ENCODE results near the gene ZNF620. TPM values are rescaled to one million over a fixed set of nuclear protein-coding genes. Genes with fewer than 3 reads are reported as not detected.
"Not testable (repeated sequence)": the region's sequence is repeated elsewhere in the genome, so short reads cannot be mapped to it uniquely, and the experiment has no call there.

Gene ZNF620
- total RNA-seq = 0.86 and 0.97 TPM in 2 replicates

GRCh38 chr3:40505599-40506462 lies at the start of gene ZNF620:
Gene ZNF620, plus strand, starts transcription at chr3:40506039. Its CDS starts 314 bp downstream, at chr3:40506353.
- H3K4me3 ChIP-seq (ENCODE audit: low read depth, low read length) = peak within 1 kb of the TSS; percentile 62
- TF ChIP-seq CTCF (IDR thresholded peaks at IDR 0.05; ENCODE audit: insufficient read depth, low read depth, low read length) = peak; percentile 35
- peak; percentile 73 for DNase-seq (ENCODE audit: low read depth)

GRCh38 chr3:40456279-40456939 lies 49.4 kb upstream of the ZNF620 start:
- TF ChIP-seq CTCF (IDR thresholded peaks at IDR 0.05; ENCODE audit: insufficient read depth, low read depth, low read length) = no peak
- H3K4me3 ChIP-seq (ENCODE audit: low read depth, low read length) = peak overlapping the region; percentile 86

GRCh38 chr3:40456940-40457823 lies 48.7 kb upstream of the ZNF620 start, which contains the start of gene RPL14:
Gene RPL14, plus strand, starts transcription at chr3:40457339. Its CDS starts 133 bp downstream, at chr3:40457472.
- DNase-seq (ENCODE audit: low read depth) = peak; percentile 96
- no peak for TF ChIP-seq CTCF (IDR thresholded peaks at IDR 0.05; ENCODE audit: insufficient read depth, low read depth, low read length)
- H3K4me3 ChIP-seq (ENCODE audit: low read depth, low read length) = peak within 1 kb of the TSS; percentile 86

More at GRCh38 chr3:40456279-40456939, 49.4 kb upstream of the ZNF620 start:
- no peak for DNase-seq (ENCODE audit: low read depth)

- no peak for TF ChIP-seq CTCF (IDR thresholded peaks at IDR 0.05; ENCODE audit: insufficient read depth, low read depth, low read length)
Observed at GRCh38 chr3:40458473-40458872, 47.4 kb upstream of the ZNF620 start.

GRCh38 chr3:40460481-40460880 lies 45.4 kb upstream of the ZNF620 start:
- not testable (repeated sequence) for H3K4me3 ChIP-seq (ENCODE audit: low read depth, low read length); DNase-seq (ENCODE audit: low read depth)

More at GRCh38 chr3:40458473-40458872, 47.4 kb upstream of the ZNF620 start:
- no peak for DNase-seq (ENCODE audit: low read depth)
- H3K4me3 ChIP-seq (ENCODE audit: low read depth, low read length) = peak overlapping the region; percentile 86

GRCh38 chr3:40461161-40461560 lies 44.7 kb upstream of the ZNF620 start:
- no peak for TF ChIP-seq CTCF (IDR thresholded peaks at IDR 0.05; ENCODE audit: insufficient read depth, low read depth, low read length)
- DNase-seq (ENCODE audit: low read depth) = no peak
- H3K4me3 ChIP-seq (ENCODE audit: low read depth, low read length) = no peak overlapping the region

- not testable (repeated sequence) for H3K4me3 ChIP-seq (ENCODE audit: low read depth, low read length); DNase-seq (ENCODE audit: low read depth)
Observed at GRCh38 chr3:40462838-40463237, 43.0 kb upstream of the ZNF620 start.

Measured in fibroblast of villous mesenchyme (primary cell).